T-helper 1 cell treated with Interleukin-12 subunit alpha and Interleukin-12 subunit beta and Interleukin-4 antibody, amounts not matched to agents 30 ng/mL and 1 ng/mL, for 36 hours (primary cell): ENCODE measurements around the gene SLC26A1. TPM values are rescaled to one million over a fixed set of nuclear protein-coding genes. Genes with fewer than 3 reads are reported as not detected.
"Not testable (repeated sequence)": the region's sequence is repeated elsewhere in the genome, so short reads cannot be mapped to it uniquely, and the experiment has no call there.

Source experiments
- intact Hi-C: fragments of 100-400 bp; cut with micrococcal nuclease; formaldehyde crosslinking; loops from one replicate; pipeline ENCODE4 v1.15.1; 2024
- total RNA-seq: library from RNA; stranded (reverse); gene quantifications from 2 replicates; pipeline ENCODE4 v1.2.3, GENCODE V29; 2022

SLC26A1 gene
- total RNA-seq, 1 donor from 2014 or later: 0.17 TPM

- intact Hi-C loops: no loop called here
These were observed 37.9 kb downstream of the SLC26A1 start for GRCh38 chr4:955161-955921.

- intact Hi-C loops: no loop called here
These were observed 38.8 kb downstream of the SLC26A1 start for GRCh38 chr4:954211-955020.

- intact Hi-C loops: no loop called here
These were observed 39.7 kb downstream of the SLC26A1 start for GRCh38 chr4:953574-953915.

GRCh38 chr4:952881-953573 is 40.2 kb downstream of the SLC26A1 start:
- intact Hi-C loops: no loop called here

GRCh38 chr4:951594-952468 is 41.4 kb downstream of the SLC26A1 start:
- intact Hi-C loops: no loop called here

- intact Hi-C loops: no loop called here
These were observed 42.0 kb downstream of the SLC26A1 start for GRCh38 chr4:951186-951585.

GRCh38 chr4:950136-951020 is 42.8 kb downstream of the SLC26A1 start:
- intact Hi-C loops: no loop called here

- intact Hi-C loops: no loop called here
These were observed 43.5 kb downstream of the SLC26A1 start for GRCh38 chr4:949656-950055.

GRCh38 chr4:948936-949300 is 44.3 kb downstream of the SLC26A1 start:
- intact Hi-C loops: no loop called here

- intact Hi-C loops: no loop called here
These were observed 44.9 kb downstream of the SLC26A1 start for GRCh38 chr4:948101-948935.

- intact Hi-C loops: no loop called here
These were observed 45.7 kb downstream of the SLC26A1 start for GRCh38 chr4:947491-947971.

GRCh38 chr4:946517-947471 is 46.4 kb downstream of the SLC26A1 start:
- intact Hi-C loops: no loop called here

GRCh38 chr4:946103-946450 is 47.1 kb downstream of the SLC26A1 start:
- intact Hi-C loops: no loop called here

- intact Hi-C loops: no loop called here
These were observed 47.7 kb downstream of the SLC26A1 start for GRCh38 chr4:945274-946102.

GRCh38 chr4:939508-939907 is 53.7 kb downstream of the SLC26A1 start:
- intact Hi-C loops: not testable (repeated sequence)
